Ramos (cell line): ENCODE measurements around the gene GRK2.

Experiments
- in situ Hi-C: fragments of 300-500 bp; cut with MboI; formaldehyde crosslinking; loops from one replicate; pipeline ENCODE4 v1.14.3; 2022; ENCODE audit warnings: low sequenced_read_pairs; ENCODE audit not compliant: unreplicated experiment

Gene GRK2

DNA sequence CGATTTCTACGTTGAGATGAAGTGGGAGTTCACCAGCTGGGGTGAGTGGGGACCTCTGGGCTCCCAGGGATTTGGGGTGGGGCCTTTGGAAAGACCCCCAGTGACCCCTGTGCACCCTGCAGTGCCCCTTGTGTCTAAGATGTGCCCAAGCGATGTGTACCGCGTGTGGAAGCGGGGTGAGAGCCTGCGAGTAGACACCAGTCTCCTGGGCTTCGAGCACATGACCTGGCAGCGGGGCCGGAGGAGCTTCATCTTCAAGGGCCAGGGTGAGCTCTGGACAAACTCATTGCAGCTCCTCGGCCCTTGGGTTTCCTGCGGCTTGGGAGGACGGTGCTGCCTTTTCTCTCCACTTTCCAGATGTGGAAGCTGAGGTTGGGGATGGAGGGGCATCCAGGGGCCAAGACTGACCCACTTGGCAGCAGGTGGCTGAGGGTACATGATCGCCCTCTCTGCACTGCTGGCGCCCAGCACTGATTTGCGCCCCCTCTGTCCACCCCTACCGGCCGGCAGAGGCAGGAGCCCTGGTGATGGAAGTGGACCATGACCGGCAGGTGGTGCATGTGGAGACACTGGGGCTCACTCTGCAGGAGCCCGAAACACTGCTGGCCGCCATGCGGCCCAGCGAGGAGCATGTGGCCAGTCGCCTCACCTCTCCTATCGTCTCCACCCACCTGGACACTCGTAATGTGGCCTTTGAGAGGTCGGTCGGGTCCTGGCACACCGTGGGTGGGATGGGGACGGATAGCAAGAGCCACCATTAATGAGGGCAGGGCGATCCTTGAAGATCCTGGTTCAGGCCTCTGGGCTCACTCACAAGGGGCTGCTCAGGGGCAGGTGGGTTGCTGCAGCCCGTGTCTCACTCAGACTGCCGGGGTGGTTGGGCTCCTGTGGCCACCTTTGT lies 25.5 kb downstream of the GRK2 start:
- in situ Hi-C loops = no loop called here

DNA sequence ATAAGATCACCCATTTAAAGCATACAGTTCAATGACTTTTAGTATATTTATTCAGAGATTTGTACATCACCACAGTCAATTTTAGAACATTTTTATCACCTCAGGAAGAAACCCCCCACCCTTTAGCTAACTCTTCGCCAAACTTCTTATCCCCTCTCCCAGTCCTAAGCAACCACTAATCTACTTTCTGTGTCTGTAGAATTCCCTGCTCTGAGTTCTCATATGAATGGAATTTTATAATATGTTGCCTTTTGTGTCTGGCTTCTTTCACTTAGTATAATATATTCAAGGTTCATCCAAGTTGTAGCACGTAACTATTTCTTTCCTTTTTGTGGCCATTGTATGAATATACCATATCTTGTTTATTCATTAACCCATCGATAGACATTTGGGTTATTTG lies 26.4 kb downstream of the GRK2 start:
- in situ Hi-C loops = no loop called here

DNA sequence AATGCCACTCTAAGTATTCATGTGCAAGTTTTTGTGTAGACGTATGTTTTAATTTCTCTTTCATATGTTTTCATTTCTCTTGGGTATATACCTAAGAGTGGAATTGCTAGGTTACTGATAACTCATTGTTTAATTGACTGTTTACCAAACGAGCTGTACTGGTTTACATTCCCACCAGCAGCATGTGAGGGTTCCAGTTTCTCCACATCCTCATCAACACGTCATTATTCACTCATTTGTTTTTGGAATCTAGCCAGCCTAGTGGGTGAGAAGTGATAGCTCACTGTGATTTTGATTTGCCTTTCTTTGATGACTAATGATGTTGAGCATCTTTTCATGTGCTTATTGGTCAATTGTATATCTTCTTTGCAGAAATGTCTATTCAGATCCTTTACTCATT lies 26.8 kb downstream of the GRK2 start:
- in situ Hi-C loops = no loop called here

DNA sequence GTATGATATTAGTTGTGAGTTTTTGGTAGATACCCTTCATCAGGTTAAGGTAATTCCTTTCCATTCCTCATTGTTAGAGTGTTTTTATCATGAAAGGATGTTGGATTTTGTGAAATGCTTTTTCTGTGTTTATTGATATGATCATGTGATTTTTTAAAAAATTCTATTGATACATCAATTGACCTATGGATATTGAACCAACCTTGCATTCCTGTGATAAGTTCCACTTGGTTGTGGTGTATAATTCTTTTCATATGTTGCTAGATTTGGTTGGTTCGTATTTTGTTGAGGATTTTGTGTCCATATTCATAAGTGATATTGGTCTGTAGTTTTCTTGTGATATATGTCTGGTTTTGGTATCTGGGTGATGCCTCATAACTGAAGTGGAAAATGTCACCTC lies 29.6 kb downstream of the GRK2 start:
- in situ Hi-C loops = no loop called here

DNA sequence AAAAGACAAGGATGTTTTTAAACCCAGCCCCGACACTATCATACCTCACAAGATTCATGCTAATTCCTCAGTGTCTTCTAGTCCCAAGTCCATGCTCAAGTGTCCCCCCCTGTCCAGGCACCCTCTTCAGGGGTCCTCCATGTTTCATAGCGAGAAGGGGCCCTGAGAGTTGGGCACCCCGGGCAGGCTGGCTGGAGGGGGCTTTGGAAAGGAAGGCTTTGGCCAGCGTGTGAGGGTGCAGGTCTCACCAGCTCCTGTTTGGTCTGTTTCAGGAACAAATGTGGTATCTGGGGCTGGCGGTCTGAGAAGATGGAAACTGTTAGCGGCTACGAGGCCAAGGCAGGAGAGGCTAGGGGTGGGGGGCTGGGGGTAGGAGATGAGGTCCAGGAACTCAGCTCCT lies 32.5 kb downstream of the GRK2 start:
- in situ Hi-C loops = no loop called here

DNA sequence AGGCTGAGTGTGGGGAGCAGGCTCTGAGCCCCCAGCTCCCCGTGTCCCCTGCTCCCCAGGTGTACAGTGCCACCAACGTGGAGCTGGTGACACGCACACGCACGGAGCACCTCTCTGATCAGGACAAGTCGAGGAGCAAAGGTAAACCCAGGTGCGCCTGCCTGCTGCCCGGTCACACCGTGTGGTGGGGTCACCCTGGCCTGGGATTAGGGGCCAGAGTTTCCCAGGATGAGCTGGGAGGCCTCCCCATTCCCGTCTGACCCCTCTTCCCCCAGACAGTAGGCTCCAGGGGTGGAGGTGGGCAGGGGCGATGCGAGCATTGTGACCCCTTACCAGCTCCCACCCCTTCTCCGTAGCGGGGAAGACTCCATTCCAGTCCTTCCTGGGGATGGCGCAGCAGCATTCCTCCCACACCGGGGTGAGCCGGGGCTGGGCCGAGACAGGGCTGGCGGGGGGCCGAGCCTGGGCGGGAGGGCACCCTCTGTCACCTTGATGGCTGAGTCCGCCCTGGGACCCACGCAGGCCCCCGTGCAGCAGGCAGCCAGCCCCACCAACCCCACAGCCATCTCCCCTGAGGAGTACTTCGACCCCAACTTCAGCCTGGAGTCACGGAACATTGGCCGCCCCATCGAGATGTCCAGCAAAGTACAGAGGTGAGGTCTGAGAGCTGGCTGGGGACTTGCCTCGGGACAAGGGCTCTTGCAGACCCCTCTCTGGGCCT lies 33.4 kb downstream of the GRK2 start:
- in situ Hi-C loops = no loop called here

DNA sequence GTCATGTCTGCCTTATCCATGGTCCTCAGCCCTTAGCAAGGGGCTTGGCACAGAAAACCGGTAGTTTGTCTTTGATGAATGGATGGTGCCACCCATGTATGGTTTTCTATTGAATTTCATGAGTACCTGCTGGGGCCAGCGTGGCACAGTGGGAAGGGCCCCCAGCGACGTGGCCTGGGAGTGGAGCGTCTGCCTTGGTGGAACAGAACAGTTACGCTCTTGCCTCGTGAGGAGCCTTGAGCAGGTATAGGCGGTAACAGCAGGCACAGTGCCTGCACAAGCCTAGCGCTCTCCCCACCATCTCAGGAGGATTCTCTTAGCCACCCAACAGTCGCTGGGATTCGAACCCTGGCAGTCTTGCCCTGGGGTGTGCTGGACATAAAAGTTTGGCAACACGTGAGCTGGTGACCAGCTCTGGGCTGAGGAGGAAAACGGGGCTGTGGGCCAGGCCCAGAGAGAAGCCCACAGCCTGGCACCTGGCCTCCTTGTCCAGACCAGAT lies 34.0 kb downstream of the GRK2 start:
- in situ Hi-C loops = no loop called here

DNA sequence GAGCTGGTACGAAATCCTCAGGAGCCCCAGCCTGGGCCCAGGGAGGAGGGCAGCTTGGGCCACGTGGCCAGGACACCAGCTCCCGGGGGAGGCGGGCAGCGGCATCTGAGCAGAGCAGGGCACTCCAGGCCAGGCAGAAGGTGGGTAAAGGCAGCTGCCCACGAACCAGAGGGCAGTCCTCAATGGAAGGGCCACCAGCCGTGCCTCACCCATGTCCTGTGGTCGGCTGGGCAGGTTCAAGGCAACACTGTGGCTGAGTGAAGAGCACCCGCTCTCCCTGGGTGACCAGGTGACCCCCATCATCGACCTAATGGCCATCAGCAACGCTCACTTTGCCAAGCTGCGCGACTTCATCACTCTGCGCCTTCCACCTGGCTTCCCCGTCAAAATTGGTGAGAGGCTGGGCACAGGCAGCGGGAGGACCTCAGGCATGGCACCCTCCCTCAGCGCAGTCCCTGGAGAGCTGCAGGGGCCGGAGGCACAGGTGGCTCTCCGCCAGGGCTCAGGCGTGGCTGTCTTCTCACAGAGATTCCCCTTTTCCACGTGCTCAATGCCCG lies 34.6 kb downstream of the GRK2 start:
- in situ Hi-C loops = no loop called here

DNA sequence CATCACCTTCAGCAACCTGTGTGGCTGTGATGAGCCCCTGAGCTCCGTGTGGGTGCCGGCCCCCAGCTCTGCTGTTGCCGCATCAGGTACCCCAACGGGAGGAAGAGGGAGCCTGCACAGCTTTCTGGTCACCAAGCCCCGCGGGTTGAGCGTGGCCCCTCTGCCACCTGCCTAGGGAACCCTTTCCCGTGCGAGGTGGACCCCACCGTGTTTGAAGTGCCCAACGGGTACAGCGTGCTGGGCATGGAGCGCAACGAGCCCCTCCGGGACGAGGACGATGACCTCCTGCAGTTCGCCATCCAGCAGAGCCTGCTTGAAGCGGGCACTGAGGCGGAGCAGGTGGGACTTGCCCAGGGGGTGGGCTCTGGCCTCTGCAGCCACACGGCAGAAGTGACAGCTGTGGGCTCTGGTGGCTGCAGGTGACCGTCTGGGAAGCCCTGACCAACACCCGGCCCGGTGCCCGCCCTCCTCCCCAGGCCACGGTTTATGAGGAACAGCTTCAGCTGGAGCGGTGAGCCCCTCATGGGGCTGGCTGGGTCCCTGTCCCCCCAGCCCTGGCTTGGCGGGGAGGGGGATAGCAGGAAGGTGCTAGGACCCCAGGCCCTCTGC lies 35.1 kb downstream of the GRK2 start:
- in situ Hi-C loops = no loop called here

DNA sequence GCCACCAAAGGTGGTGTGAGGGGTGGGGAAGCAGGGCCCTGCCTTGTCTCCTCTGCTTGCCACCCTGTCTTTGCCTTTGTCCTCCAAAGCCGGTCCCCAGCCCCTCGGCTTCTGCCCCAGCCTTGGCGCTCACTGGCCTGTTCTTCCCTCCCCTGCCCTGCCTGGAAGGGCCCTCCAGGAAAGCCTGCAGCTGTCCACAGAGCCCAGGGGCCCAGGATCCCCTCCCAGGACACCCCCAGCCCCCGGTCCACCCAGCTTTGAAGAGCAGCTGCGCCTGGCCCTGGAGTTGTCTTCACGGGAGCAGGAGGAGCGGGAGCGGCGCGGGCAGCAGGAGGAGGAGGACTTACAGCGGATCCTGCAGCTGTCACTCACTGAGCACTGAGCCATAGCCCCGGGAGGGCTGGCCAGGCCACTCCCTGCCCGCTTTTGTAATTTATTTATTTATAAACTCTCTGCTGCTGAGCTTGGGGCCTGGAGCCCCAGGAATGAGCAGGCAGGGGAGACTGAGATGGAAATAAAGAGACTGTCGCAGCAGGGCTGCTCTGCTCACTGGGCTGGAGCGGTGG lies 35.8 kb downstream of the GRK2 start:
- in situ Hi-C loops = no loop called here

DNA sequence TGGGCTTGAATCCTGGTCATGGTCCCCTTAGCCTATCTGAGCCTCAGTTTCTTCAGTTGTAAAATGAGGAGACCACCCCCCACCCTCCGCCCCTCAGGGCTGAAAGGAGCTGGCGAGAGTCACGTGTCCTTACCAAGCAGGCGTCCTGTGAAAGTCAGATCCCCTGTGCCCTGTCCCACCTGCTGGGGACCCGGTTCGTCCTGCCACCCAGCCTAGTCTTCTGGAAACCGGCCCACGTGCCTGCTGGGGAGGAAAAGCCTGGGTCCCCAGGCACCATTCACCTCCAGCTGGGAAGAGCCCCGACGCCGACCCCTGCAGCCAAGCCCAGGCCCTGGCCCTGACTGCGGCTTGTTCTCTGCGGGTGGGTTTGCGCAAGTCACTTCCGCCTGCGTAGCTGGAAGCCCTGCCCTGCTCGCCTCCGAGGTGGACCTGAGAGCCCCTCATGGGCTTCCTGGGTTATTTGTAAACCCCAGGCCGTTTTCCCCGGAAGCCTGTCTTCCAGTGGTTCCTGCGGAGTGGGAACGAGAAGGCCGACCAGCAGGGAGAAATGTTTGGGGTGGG lies 36.4 kb downstream of the GRK2 start:
- in situ Hi-C loops = no loop called here

DNA sequence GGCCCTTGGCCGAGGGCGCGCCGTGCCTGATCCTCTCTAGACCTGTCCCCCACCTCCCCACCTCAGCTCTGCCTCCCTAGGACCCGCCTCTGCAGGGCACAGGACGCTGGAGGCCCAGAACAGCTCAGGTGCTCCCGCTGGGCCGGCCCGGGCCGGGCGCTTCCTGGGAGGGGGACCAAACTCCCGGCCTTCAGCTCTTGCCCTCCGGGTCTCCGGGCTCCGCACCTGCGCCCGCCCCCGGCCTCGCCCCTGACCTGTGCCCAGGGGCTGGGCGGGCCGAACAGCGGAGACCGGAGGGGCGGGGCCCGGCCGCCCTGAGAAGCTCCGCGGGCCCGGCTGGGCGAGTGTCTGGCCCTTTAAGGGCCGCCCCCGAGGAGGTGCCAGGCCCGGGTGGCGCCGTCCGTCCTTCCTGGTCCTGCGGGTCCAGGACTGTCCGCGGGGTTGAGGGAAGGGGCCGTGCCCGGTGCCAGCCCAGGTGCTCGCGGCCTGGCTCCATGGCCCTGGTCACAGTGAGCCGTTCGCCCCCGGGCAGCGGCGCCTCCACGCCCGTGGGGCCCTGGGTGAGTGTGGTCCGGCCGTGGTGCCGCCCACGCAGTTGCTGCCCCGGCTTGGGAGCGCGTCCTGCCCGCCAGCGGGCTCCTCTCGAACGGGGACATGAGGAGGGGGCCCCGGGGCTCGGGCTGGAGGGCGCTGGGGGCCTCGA lies 37.0 kb downstream of the GRK2 start, which contains the start of gene SSH3:
TSS of gene SSH3 (plus strand) at position 399 of the 703 bp plus-strand sequence. CDS start at position 495, 96 bp downstream.
- in situ Hi-C loops = no loop called here

DNA sequence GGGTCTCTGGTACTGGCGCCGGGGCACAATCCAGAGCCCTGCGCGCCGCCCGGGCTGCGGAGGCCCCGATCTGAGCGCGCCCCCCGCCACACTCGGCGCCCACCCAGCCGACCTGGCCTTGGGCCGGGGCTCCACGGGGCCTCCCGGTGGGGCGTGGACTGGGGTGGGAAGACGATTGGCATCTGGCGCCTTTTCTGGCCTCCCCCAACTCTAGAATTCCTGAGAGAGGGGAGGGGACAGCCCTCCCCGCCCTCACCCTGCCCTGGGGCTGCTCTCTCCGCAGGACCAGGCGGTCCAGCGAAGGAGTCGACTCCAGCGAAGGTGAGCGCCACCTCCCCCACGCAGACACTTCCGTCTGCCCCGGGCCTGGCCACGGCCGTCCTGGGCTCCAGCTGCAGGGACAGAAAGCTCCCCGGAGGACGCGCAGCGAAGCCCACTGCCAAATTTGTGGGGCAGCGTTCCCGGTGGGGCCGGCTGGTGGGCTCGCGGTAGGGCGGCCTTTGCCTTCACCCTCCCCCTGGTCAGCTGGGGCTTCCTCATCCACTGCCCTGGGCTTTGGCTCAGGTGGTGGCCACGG lies 37.6 kb downstream of the GRK2 start:
- in situ Hi-C loops = no loop called here

DNA sequence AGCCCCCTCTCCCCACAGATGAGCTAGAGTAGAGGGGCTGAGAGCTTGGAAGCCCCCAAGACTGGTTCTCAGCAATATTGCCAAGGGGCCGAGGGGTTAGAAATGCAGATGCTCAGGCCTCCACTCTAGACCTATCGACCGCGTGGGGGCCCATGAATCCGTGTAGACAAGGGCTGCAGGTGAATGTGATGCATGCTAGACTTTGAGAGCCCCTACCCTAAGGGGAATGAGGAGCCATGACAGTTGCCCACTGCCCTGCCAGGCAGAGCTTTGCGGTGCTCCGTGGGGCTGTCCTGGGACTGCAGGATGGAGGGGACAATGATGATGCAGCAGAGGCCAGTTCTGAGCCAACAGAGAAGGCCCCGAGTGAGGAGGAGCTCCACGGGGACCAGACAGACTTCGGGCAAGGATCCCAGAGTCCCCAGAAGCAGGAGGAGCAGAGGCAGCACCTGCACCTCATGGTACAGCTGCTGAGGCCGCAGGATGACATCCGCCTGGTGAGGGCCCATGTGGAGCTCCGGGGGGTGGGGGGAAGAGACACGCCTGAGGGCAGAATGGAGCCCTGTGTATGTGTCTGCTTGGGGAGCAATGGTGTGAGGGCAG lies 38.3 kb downstream of the GRK2 start:
- in situ Hi-C loops = no loop called here

DNA sequence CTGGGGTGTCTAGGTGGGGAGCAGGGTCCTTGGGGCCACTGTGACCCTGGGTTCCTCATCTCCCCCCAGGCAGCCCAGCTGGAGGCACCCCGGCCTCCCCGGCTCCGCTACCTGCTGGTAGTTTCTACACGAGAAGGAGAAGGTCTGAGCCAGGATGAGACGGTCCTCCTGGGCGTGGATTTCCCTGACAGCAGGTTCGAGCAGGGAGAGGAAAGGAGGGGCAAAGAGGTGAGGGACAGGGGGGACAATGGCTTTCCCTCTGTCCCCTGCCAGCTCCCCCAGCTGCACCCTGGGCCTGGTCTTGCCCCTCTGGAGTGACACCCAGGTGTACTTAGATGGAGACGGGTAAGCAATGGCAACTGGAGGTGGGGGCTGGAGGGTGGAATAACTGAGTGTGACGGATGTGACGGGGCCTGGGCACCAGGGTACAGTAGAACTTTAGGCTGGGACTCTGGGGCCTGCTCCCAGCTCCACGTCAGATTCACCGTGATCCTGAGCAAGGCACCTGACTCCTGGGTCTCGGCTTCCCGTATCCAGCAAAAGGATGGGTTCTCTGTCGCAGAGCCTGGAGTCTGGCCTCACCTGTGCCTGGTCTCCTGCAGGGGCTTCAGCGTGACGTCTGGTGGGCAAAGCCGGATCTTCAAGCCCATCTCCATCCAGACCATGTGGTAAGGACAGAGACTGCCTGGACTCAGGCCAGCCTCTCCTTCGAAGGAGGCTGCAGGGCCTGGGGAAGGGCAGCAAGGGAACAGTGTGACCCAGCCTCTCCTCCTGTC lies 40.7 kb downstream of the GRK2 start:
- in situ Hi-C loops = no loop called here

DNA sequence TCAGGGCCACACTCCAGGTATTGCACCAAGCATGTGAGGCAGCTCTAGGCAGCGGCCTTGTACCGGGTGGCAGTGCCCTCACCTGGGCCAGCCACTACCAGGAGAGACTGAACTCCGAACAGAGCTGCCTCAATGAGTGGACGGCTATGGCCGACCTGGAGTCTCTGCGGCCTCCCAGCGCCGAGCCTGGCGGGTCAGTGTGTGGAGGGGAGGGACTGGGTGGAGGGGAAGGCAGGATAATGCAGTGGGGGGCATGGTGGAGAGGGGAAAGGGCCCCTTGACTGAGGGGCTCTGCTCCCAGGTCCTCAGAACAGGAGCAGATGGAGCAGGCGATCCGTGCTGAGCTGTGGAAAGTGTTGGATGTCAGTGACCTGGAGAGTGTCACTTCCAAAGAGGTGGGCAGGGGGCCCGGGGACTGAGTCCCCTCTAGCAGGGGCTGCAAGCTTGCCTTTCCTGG lies 41.3 kb downstream of the GRK2 start:
- in situ Hi-C loops = no loop called here

DNA sequence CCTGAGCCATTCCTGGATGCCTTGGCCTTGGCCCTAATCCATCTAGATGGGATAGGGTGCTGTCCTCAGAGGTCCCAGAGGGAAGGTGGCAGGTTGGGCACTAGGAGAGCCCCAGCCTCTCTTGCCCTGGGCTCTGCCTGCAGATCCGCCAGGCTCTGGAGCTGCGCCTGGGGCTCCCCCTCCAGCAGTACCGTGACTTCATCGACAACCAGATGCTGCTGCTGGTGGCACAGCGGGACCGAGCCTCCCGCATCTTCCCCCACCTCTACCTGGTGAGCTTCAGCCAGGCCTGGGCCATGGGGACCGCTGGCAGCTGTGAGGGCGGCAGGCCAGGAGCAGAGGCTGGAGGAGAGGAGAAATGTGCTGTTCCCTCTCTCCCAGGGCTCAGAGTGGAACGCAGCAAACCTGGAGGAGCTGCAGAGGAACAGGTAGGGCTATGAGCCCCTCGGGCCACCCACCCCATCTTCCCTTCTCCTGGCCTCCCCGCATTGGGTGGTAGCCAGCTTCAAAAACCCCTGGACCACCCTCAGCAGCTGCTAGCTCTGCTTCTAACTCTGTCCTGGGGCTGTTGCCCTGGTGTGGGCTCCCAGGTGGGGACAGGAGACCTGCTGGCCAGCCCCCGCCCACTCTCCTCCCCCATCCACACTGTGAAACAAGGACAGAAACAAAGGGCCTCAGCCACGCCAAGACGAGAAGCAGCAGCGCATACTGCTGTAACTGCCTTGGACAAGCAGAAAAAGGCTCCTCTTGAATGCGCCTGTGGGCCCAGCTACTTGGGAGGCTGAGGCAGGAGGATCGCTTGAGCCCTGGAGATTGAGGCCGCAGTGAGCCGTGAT lies 42.0 kb downstream of the GRK2 start:
- in situ Hi-C loops = no loop called here
